CD4-positive, alpha-beta T cell treated with Interferon gamma for 1 hour (primary cell): Measurements from ENCODE around the gene ARHGAP12.
A peak's percentile ranks its signal among the peaks of the same experiment; 100 is the strongest.
"Not testable (repeated sequence)": the region's sequence is repeated elsewhere in the genome, so short reads cannot be mapped to it uniquely, and the experiment has no call there.

Experiments used
- DNase-seq: peaks from one replicate; pipeline ENCODE4 v3.0.0-alpha.2; 2020

The ARHGAP12 gene, protein sequence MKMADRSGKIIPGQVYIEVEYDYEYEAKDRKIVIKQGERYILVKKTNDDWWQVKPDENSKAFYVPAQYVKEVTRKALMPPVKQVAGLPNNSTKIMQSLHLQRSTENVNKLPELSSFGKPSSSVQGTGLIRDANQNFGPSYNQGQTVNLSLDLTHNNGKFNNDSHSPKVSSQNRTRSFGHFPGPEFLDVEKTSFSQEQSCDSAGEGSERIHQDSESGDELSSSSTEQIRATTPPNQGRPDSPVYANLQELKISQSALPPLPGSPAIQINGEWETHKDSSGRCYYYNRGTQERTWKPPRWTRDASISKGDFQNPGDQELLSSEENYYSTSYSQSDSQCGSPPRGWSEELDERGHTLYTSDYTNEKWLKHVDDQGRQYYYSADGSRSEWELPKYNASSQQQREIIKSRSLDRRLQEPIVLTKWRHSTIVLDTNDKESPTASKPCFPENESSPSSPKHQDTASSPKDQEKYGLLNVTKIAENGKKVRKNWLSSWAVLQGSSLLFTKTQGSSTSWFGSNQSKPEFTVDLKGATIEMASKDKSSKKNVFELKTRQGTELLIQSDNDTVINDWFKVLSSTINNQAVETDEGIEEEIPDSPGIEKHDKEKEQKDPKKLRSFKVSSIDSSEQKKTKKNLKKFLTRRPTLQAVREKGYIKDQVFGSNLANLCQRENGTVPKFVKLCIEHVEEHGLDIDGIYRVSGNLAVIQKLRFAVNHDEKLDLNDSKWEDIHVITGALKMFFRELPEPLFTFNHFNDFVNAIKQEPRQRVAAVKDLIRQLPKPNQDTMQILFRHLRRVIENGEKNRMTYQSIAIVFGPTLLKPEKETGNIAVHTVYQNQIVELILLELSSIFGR

DNA sequence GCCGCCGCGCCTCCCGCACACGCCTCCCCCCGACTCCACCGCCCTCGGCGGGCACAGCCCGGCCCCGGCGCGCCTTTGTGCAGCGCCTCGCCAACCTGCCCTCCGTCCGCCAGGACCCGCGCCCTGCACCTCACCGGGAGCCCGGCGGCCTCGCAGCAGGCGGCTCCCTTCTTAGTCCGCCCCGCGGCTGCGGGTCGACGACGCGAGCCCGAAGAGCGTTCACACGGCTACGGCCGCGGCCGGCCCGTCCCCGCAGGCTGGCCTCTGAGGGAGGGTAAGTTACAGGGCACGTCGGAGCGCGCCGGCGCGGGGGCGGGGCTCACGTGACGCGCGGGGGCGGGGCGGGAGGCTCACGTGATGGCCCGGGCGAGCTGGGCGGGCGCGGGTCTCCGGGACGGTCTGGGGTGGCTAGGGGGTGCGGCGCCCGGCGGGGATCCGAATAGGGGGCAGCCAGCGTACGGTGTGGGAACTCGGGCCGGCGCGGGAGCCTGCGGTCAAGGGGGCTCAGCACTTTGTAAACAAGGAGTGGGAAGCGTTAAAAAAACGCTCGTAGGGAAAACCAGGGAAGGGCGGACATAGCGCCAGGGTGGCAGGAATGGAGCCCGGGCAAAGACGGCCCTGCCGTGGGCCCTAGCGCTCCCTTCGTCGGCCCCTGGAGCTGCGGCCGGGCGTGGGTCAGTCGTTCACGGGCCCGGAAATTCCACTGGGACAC, at the start of gene ARHGAP12:
ARHGAP12 (minus strand) TSS at position 283 of the 712 bp plus-strand sequence. CDS start 19,976 bp downstream, outside the sequence.
- DNase-seq = peak; percentile 79

DNA sequence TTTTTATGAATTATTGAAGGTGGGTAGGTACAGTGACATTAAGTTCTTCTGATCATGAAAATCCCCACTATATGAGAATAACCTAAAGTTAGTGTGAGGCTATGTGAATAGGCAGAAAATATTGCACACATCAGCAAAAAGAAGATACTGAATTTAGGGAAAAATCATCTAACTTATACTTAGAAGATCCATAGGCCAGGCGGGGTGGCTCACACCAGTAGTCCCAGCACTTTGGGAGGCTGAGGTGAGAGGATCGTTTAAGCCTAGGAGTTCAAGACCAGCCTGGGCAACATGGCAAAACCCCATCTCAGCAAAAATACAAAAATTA, 49.5 kb upstream of the ARHGAP12 start:
- no peak for DNase-seq

DNA sequence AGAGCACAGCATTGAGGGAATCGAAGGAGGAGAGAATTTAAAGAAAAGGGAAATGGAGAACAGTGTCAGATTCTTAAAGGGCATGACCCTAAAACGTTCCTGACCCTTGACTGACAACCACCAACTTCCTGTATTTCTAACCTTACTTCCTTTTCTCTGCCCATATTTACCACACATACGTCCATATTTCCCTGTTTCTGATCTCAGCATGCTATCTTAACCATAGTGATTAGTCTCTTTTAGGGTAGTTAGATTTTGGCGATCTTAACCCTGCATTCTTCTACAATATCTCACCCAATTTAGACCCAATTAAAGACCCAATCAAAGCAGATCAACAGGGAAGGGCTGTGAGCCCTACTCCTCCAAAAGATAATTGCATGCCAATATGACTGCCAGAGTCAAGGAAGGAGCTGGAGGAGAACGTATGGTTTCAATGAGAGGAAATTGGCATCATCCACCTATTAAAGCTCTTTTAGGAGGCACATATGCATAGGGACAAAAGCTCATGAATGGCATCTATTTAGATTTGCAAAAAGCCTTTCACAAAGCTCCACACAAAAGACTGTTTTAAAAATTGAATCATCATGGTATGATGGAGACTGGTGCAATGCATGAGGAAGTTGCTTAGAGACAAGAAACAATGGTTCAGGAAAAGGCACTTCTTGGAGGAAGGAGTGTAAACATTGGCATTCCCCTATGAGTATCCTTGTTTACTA, 49.0 kb upstream of the ARHGAP12 start:
- no peak for DNase-seq

DNA sequence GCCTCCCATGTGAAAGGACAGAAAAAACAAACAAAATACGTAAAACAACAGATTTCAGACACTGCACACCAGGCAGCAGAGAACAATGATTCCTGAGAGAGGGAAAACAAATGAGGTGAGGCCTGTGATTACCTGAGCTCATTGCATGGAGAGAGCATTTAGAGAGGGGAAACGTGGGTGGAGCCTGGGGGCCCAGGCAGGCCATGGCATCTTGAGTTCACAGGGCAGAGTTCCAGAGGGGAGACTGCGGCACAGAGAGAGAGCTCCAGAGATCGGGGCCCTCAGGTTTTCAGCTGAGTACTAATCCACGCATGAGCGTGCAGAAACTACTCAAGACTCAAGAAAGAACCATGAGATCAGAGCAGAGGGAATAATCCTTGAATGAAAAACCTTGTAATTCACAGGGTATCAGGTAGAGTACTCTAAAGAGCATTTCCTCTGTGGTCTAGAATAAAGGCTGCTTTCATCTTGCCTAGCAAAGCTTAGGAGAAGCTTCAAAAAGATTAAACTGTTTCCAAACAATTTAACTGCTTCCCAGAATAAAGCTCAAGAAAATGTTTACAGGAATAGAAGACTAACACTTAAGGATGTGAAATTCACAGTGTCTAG, 46.6 kb upstream of the ARHGAP12 start:
- DNase-seq = no peak

DNA sequence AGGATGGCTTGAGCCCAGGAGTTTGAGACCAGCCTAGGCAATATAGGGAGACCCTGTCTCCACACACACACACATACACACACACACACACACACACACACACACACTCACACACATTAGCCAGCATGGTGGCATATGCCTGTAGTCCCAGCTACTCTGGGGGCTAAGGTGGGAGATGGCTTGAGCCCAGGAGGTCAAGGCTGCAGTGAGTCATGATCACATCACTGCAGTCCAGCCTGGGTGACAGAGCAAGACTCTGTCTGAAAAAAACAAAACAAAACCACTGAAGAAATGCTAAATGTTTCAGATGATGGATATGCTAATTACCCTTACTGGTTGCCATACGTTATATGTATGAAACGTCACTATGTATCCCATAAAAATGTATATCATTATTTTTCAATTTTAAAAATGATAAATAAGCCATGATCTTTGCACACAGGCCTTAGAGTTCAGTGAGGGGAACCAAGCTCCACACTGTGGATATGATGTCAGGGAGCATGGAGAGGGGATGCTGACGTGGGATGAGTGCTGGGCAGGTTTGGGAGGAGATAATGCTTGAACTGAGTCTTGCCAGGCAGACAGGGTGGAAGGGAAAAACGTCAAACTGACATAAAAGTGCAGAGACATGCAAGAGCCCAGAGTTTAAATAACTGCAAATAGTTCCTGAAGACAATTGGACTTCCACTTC, 45.9 kb upstream of the ARHGAP12 start:
- no peak for DNase-seq

DNA sequence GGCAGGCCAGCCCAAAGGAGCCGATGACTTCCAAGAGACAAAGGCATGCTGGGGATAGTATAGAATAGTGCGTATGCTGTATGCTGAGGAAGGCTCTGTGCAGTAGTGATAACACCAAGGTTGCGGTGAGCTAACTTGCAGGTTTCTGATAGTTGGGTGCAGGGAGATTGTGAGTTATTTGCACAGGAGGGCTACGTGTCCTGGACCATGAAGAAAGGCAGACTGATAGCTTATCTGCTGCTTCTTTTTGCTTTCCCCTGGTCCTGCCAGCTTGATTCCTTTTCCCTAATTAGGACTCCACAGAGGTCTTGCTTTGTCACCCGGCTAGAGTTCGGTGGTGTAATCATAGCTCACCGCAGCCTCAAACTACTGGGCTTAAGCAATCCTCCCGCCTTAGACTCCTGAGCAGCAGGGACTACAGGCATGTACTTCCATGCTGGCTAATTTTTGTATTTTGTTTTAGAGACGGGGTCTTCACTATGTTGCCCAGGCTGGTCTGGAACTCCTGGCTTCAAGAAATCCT, 43.9 kb upstream of the ARHGAP12 start:
- DNase-seq = no peak

DNA sequence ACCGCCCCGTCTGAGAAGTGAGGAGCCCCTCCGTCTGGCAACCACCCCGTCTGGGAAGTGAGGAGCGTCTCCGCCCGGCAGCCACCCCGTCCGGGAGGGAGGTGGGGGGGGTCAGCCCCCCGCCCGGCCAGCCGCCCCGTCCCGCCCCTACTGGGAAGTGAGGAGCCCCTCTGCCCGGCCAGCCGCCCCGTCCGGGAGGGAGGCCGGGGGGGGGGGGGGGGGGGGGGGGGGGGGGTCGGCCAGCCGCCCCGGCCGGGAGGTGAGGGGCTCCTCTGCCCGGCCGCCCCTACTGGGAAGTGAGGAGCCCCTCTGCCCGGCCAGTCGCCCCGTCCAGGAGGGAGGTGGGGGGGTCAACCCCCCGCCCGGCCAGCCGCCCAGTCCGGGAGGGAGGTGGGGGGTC, 41.2 kb upstream of the ARHGAP12 start:
- DNase-seq = not testable (repeated sequence)

DNA sequence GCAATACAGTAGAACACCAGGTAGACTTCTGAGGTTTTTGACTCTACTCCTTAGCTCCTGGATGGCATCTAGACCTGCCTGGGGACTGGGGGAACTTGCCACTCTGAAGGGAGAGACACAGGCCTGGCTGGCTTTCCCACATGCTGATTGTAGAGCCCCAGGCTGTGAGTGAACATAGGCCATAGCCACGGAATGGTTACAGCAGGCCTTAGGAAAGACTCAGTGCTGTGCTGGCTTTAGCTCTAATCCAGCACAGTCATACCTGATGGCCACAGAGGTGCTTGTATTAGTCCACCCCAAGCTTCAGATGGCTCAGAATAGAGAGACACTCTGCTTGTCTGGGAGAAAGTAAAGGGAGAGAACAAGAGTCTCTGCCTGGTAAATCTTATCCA, 35.0 kb upstream of the ARHGAP12 start:
- no peak for DNase-seq

DNA sequence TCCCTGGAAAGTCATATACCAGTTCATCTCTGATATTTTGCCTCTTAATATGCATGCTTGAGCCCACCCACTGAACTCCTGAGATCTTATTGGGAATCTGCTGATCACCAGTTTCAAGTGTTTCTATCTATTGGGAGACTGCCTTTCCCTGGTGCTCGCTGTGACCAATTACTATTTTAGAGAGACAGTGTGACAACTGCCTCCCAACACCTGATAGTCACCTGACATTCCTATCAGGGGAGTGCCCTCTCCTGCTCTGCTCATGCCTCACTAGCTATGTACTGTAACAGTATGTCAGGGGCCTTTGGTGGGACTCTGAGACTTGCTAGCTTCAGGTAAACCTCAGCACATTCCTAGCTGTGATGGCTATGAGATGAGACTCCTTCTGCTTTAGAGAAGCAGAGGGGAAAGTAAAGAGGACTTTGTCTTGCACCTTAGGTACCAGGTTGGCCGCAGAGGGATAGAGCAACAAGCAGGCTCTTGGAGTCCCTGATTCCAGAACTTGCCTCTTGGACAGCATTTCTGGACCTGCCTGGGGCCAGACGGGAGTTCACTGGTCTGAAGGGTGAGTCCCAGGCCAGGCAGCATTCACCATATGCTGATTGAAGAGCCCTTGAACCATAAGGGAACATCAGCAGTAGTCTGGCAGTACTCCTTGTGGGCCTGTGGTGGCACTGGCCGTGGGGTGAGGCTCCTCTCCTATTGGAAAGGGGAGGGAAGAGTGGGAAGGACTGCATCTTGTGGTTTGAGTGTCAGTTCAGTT, 34.4 kb upstream of the ARHGAP12 start:
- no peak for DNase-seq

DNA sequence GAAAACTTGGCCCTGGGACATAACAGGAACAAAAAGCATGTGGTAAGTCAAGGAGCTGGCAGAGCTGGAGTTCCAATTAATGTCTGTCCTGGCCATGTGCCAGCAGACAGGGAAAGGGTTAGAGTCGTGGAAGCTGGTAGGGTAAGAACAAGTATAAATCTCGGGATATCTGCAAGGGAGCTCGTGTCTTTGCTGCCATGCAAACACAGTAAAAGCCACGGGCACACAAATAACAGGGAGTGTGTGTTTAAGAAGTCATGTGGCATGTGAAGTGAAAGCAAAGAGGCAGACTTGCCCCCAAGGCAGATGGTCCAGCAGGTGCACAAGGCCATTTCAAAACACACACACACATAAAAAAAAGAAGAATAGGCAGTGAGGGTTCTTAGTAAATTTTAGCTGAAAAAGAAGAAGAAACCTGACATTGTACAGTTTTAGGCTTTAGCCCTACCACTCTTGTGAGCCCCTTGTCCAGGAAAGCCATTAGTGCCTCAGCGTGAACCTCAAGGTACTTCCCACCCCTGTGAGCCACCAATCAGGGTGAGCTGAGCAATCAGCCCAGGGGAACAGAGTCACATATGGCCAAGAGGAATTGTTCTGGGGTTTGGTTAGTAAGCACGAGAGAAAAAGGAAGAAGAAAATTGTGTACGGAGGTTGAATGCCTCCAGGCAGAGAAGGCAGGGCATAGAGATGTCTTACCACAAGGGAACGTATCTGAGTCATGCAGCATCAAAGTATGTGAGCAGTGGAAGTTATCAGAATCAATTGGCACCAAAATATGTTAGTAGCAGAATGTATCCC, 32.8 kb upstream of the ARHGAP12 start:
- no peak for DNase-seq

DNA sequence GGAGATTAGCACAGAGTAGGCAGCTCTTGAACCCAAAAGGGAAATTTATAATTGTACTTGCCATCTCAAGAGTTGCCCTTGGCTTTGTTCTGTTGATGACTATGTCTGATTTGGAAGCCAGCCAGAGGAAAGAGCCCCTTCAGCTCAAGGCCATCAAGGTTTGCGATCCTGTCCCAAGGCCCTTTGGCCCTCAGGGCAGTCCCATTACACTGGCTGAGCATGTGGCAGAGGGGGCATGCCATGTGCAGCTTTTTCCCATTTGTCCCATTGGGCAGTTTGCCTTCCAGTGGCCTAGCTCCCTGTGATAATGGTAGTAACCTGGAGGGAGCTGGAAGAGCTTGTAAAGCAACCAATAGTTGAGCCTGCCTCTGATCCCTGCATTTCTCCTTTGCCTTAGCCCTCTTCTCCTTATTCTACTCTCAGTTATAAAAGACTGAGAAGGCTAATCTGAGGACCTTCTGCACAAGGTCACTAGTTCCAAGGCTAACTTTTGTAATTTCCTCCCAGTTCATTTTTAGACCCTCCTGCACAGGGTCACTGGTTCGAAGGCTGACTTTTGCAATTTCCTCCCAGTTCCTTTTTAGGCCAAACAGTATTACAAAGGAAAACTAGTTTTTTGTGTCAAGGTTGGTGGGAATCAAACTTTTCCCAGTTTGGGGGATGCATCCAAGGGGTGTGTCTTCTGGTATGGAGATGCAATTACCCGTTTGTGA, 31.0 kb upstream of the ARHGAP12 start:
- DNase-seq = no peak

DNA sequence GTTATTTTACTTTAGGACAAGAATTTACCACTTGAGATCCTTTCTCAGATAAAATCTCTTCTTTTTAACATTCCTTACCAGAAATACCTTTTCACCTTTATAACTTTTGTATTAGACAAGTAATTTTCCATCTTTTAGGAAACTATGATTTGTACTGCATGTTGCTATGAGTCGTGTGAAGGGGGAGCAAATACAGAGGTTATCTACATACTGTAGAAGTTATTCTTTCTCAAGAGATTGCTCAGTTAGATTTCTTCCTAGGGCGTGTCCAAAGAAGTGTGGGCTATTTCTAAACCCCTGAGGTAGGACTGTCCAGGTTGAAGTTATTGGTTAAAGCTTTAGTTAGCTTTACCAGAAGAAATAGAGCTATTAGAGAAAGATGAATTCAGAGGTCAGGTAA, 30.2 kb upstream of the ARHGAP12 start:
- no peak for DNase-seq

DNA sequence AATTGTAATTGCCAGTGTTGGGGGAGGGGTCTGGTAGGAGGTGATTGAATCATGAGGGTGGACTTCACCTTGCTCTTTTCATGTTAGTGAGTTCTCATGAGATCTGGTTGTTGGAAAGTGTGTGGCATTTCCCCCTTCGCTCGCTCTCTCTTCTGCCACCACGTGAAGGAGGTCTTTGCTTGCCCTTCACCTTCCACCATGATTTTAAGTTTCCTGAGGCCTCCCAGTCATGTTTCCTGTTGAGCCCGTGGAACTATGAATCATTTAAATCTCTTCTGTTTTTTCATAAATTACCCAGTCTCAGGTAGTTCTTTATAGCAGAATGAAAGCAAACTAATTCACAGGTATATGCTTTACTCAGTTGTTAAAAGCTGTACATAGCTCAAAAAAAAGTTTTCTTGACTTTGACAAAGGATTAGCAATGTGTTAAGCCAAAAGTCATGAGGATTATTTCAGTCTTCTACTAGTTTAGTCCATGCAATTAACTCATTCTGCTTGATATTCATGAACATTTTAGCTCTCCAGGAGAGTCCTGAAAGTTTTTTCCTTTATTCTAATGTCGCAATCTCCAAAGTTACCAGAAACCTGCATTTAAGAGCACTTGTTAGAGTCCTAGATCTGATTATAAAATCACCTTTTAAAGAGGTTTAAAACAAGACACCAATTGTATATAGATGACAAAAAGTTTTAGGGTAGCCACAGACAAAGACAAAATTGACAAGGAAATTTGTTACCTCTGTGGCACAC, 27.7 kb upstream of the ARHGAP12 start:
- no peak for DNase-seq

DNA sequence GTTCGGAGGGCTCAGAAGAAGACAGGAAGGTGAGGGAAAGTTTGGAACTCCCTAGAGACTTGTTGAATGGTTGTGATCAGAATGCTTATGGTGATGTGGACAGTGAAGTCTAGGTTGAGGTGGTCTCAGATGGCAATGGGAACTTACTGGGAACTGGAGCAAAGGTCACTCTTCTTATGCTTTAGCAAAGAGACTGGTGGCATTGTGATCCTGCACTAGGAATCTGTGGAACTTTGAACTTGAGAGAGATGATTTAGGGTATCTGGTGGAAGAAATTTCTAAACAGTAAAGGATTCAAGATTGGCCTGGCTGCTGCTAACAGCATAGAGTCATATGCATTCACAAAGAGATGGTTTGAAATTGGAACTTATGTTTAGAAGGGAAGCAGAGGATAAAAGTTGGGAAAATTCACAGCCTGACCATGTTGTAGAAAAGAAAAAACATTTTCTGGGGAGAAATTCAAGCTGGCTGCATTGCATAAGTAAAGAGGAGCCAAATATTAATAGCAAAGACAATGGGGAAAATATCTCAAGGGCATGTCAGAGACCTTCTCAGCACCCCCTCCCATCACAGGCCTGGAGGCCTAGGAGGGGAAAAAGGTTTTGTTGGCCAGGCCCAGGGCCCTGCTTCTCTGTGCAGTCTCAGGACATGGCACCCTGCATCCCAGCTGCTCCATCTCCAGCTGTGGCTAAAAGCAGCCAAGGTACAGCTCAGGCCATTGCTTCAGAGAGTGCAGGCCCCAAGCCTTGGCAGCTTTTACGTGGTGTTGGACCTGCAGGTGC, 26.0 kb upstream of the ARHGAP12 start:
- DNase-seq = no peak

DNA sequence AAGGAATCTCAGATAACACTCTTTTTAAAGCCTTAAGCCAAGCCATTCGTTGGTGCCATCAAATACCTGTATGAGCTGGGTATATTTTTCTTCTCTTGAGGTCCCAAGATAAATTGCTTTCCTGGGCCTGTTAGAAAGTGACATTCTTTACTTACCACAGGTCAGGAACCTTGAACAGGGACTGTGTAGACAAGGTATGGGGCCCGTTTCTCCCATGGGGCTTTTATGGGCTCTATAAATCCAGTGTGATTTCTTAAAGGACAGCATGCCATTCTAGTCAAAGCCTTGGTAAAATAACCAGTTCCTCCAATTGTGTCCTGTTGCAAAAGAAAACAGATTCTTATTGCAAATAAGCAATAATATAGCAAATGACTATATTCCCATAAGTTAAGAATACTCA, 24.8 kb upstream of the ARHGAP12 start:
- no peak for DNase-seq

DNA sequence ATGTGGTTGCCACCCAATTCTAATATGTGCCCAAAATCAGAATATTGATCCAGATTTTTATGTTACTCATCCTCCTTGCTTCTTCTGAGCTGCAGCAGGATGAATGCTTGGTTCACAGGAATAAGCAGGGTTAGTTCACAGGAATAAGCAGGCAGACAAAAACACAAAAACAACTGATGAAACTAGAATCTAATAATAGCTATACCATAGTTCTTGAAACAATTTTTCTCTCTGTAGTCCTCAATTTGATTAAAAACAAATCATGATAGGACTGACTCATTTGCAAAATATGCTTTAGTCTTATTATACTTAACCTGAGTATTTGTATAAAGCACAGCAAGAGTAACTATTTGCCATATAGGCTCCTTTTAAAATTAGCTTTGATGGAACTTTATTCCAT, 24.4 kb upstream of the ARHGAP12 start:
- no peak for DNase-seq

DNA sequence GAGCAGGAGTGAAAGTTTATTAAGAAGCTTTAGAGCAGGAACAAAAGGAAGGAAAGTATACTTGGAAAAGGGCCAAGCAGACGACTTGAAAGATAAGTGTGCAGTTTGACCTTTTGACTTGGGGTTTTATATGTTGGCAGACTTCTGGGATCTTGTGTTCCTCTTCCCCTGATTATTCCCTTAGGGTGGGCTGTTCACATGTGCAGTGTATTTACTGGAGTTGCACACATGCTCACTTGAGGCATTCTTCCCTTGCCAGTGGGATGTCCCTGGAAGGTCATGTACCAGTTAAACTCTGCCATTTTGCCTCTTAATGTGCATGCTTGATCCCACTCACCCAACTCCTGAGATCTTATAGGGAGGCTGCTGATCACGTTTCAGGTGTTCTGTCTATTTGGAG, 23.4 kb upstream of the ARHGAP12 start:
- no peak for DNase-seq

DNA sequence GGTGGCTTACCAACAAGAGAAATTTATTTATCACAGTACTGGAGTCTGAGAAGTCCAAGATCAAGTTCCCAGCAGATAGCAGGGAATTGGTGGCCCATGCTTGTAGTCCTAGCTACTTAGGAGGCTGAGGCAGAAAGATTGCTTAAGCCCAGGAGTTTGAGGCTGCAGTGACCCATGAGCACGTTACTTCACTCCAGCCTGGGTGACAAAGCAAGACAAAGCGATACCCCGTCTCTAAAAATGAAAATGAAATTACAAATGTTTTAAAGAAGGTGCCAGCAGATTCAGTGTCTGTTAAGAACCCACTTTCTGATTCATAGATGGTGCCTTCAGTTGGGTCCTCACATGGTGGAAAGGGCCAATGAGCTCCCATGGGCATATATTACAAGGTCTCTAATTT, 20.6 kb upstream of the ARHGAP12 start:
- DNase-seq = no peak
